ENCODE data around the gene ZNF155. TPM values are rescaled to one million over a fixed set of nuclear protein-coding genes. Genes with fewer than 3 reads are reported as not detected.
A peak's percentile ranks its signal among the peaks of the same experiment; 100 is the strongest.
"Not testable (repeated sequence)": the region's sequence is repeated elsewhere in the genome, so short reads cannot be mapped to it uniquely, and the experiment has no call there.

Gene ZNF155
- total RNA-seq, 4 donors from 2014 or later: 8.7 to 20.8 (median 16.0) TPM

DNA sequence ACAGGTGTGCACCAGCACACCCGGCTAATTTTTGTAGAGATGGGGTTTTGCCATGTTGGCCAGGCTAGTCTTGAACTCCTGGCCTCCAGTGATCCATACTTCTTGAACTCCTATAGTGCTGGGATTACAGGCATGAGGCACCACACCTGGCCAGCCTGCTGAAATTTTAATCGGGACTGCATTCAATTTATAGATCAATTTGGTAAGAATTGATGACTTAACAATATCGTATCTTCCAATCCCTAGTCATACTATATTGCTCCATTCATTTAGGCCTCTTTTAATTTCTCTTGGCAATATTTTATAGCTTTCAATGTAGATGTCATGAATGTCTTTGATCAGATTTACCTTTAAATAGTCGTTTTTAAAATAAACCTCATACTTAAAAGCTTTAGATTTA is 43.3 kb upstream of the ZNF155 start:
- intact Hi-C loops (cut with DNase I): no loop called here
- WGBS, 2 donors: 78 to 81% methylated on average over 4 of the region's 4 CpGs
- Histone ChIP-seq H3K27ac (no peak overlapping the region), H3K27me3 (no peaks in the 10 kb centered on the region), H3K9me3 (no peaks in the 10 kb centered on the region), H3K4me3 (replicated peaks in 1 of 3) (no peak overlapping the region), H3K36me3 (no peaks in the 10 kb centered on the region), H3K4me1 (no peaks in the 10 kb centered on the region)
- DNase-seq: no peak
- TF ChIP-seq, protein P1, sequence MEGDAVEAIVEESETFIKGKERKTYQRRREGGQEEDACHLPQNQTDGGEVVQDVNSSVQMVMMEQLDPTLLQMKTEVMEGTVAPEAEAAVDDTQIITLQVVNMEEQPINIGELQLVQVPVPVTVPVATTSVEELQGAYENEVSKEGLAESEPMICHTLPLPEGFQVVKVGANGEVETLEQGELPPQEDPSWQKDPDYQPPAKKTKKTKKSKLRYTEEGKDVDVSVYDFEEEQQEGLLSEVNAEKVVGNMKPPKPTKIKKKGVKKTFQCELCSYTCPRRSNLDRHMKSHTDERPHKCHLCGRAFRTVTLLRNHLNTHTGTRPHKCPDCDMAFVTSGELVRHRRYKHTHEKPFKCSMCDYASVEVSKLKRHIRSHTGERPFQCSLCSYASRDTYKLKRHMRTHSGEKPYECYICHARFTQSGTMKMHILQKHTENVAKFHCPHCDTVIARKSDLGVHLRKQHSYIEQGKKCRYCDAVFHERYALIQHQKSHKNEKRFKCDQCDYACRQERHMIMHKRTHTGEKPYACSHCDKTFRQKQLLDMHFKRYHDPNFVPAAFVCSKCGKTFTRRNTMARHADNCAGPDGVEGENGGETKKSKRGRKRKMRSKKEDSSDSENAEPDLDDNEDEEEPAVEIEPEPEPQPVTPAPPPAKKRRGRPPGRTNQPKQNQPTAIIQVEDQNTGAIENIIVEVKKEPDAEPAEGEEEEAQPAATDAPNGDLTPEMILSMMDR (IDR thresholded peaks at IDR 0.05): no peak

DNA sequence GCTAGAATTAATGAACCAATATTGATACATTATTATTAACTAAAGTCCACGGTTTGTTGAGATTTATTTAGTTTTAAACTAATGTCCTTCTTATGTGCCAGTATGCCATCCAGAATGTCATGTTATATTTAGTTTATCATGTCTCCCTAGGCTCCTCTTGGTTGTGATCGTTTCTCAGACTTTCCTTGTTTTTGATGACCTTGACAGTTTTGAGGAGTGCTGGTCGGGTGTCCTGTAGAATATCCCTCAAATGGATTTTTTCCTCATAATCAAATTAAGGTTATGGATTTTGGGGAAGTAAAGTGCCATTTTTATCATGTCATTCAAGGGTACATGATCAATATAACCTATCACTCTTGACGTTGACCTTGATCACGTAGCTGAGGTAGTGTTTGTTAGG is 42.8 kb upstream of the ZNF155 start:
- WGBS, 2 donors: 65 to 80% methylated on average over 5 of the region's 5 CpGs
- no peak for TF ChIP-seq POLR2A (IDR thresholded peaks at IDR 0.05)
- TF ChIP-seq, protein P1 (IDR thresholded peaks at IDR 0.05): no peak
- Histone ChIP-seq H3K4me3 (replicated peaks in 1 of 3) (no peak overlapping the region), H3K9me3 (no peaks in the 10 kb centered on the region), H3K4me1 (no peaks in the 10 kb centered on the region), H3K27ac (no peak overlapping the region), H3K27me3 (no peaks in the 10 kb centered on the region), H3K36me3 (no peaks in the 10 kb centered on the region)
- DNase-seq: no peak
- intact Hi-C loops (cut with DNase I): no loop called here

DNA sequence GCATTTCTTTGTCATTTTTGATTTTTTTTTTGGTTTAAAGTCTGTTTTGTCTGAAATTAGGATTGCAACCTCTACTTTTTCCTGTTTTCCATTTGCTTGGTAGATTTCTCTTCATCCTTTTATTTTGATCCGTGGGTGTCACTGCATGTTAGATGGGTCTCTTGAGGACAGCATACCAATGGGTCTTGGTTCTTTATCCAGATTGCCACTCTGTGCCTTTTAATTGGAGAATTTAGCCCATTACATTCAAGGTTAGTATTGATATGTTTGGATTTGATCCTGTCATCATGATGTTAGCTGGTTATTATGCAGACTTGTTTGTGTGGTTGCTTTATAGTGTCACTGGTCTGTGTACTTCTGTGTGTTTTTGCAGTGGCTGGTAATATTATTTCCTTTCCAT is 36.6 kb upstream of the ZNF155 start:
- H3K4me1 ChIP-seq; H3K9me3 ChIP-seq; H3K27me3 ChIP-seq; H3K27ac ChIP-seq; DNase-seq; H3K36me3 ChIP-seq; H3K4me3 ChIP-seq (replicated peaks in 1 of 3); intact Hi-C loops (cut with DNase I): not testable (repeated sequence)
- WGBS, 2 donors: 0% methylated on average over 1 of the region's 1 CpG

DNA sequence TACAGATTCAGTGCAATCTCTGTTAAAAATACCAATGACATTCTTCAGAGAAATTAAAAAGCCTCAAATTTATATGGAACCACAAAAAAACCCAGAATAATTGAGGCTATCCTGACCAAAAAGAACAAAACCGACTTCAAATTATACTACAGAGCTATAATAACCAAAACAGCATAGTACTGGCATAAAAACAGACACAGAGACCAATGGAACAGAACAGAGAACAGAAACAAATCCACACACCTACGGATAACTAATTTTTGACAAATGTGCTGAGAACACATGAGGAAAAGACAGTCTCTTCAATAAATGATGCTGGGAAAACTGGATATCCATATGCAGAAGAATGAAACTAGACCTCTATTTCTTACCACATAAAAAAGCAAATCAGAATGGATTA is 34.2 kb upstream of the ZNF155 start:
- intact Hi-C loops (cut with DNase I); DNase-seq; H3K9me3 ChIP-seq; H3K4me3 ChIP-seq (replicated peaks in 1 of 3); H3K36me3 ChIP-seq; H3K27me3 ChIP-seq; H3K4me1 ChIP-seq; H3K27ac ChIP-seq: not testable (repeated sequence)
- 84 to 88% methylated on average over 2 of the region's 2 CpGs for WGBS, 2 donors

DNA sequence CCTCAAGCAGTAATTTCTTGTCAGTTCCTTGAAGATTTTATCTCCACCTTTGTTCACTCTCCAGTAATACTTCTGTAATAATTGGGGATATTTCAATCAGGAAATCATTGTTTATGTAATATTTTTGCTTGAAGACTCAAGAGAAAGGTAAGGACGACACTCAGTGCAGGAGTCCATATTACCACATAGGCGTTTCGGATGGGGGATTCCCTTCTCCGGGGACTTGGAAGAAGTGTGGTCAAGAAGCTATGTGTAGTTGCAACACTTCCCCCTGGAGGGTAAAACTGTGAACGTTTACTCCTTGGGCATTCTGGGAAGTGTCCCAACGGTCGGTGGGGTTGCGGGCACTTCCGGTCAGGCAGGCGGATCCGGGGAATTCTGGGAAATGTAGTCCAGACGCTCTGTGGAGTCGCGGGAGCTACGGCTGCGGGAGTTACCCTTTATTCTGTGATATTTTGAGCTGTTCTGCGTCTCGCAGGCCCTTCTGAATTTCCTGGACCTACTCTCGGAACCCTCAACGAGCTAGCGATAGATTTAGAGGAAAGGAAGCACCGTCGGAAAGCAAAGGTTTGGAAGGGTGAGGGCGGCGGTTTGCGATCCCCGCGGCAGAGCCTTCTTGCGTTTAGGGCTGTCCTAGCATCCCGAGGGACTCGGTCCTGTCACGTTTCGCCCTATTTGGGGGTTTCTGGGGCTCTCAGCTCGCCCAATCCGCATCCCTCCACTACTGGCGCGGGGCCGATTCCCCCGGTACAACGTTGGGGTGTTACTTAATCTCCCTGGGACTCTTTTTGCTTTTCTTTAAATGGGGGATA is 32.9 kb upstream of the ZNF155 start, which contains the start of gene ZNF221:
ZNF221 (plus strand) TSS at position 395 of the 812 bp plus-strand sequence. CDS start 11,499 bp downstream, outside the sequence.
- peaks cover 0 to 4% of the 10 kb centered on the region in 2 donors for H3K36me3 ChIP-seq
- no peaks in the 10 kb centered on the region for H3K27me3 ChIP-seq
- peak within 1 kb of the TSS; percentile 52 to 81 (median 76) for H3K4me3 ChIP-seq (replicated peaks in 1 of 3)
- no peaks in the 10 kb centered on the region for H3K4me1 ChIP-seq
- no peaks in the 10 kb centered on the region for H3K9me3 ChIP-seq
- intact Hi-C loops (cut with DNase I): no loop called here
- H3K27ac ChIP-seq: peak within 1 kb of the TSS in 2 of 3 donors; percentile 5 to 36
- DNase-seq: peak; percentile 90 to 91
- 0 to 1% methylated on average over 37 to 40 of the region's 40 CpGs for WGBS, 2 donors
- TF ChIP-seq, protein P1 (IDR thresholded peaks at IDR 0.05): peak in 4 of 6 experiments; percentile 30 to 63 (median 51)
- peak in 1 of 2 donors; percentile 24 for TF ChIP-seq POLR2A (IDR thresholded peaks at IDR 0.05)

DNA sequence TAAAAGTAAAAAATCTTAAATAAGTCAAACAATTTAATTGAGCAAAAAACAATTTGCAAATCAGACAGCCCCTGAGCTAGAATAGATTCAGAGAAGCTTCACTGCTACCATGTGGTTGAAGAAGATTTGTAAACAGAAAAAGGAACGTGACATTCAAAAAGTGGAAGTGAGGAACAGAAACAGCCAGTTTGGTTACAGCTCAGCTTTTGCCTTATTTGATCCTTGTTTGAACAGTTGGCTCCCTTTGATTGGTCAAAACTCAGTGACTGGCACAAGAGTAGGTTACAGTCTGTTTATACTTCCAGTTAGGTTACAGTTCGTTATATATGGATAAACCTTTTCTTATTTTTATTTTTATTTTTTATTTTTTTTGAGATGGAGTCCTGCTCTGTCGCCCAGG is 27.2 kb upstream of the ZNF155 start:
- no peak overlapping the region for H3K4me3 ChIP-seq (replicated peaks in 1 of 3)
- TF ChIP-seq POLR2A (IDR thresholded peaks at IDR 0.05): no peak
- no peaks in the 10 kb centered on the region for H3K27me3 ChIP-seq
- H3K36me3 ChIP-seq: peaks cover 4 to 6% of the 10 kb centered on the region in 2 donors
- no peaks in the 10 kb centered on the region for H3K4me1 ChIP-seq
- intact Hi-C loops (cut with DNase I): no loop called here
- H3K9me3 ChIP-seq: peaks cover 4% of the 10 kb centered on the region
- DNase-seq: no peak
- no peak overlapping the region for H3K27ac ChIP-seq
- 92% methylated on average over 3 of the region's 3 CpGs for WGBS, 2 donors

Data from thyroid gland (tissue), 4 donors.